Measurements from ENCODE around the gene ERLEC1.
"Not testable (repeated sequence)": the region's sequence is repeated elsewhere in the genome, so short reads cannot be mapped to it uniquely, and the experiment has no call there.

ERLEC1 gene

GRCh38 chr2:53829273-53829979, 42.6 kb downstream of the ERLEC1 start:
- DNase-seq (ENCODE audit: low read depth in 2 of 2): no peak

GRCh38 chr2:53829980-53830290, 43.1 kb downstream of the ERLEC1 start:
- DNase-seq (ENCODE audit: low read depth in 2 of 2): not testable (repeated sequence)

- no peak for DNase-seq (ENCODE audit: low read depth in 2 of 2)
These were observed 53.7 kb downstream of the ERLEC1 start for GRCh38 chr2:53840580-53840979.

- DNase-seq (ENCODE audit: low read depth in 2 of 2): not testable (repeated sequence)
These were observed 54.8 kb downstream of the ERLEC1 start for GRCh38 chr2:53841651-53842050.

- no peak for DNase-seq (ENCODE audit: low read depth in 2 of 2)
These were observed 56.0 kb downstream of the ERLEC1 start for GRCh38 chr2:53842891-53843290.

- no peak for DNase-seq (ENCODE audit: low read depth in 2 of 2)
These were observed 56.8 kb downstream of the ERLEC1 start for GRCh38 chr2:53843595-53843994.

GRCh38 chr2:53848062-53848461, 61.2 kb downstream of the ERLEC1 start:
- DNase-seq (ENCODE audit: low read depth in 2 of 2): no peak

- DNase-seq (ENCODE audit: low read depth in 2 of 2): not testable (repeated sequence)
These were observed 64.4 kb downstream of the ERLEC1 start for GRCh38 chr2:53851052-53851757.

GRCh38 chr2:53852532-53852931, 65.7 kb downstream of the ERLEC1 start:
- no peak for DNase-seq (ENCODE audit: low read depth in 2 of 2)

- DNase-seq (ENCODE audit: low read depth in 2 of 2): no peak
These were observed 67.8 kb downstream of the ERLEC1 start for GRCh38 chr2:53854678-53855077.

GRCh38 chr2:53856272-53856671, 69.4 kb downstream of the ERLEC1 start:
- no peak for DNase-seq (ENCODE audit: low read depth in 2 of 2)

GRCh38 chr2:53859206-53860181, 72.7 kb downstream of the ERLEC1 start, which contains the start of gene GPR75:
Gene GPR75 (minus strand): TSS chr2:53859967. CDS start chr2:53854756, 5,211 bp downstream.
- DNase-seq (ENCODE audit: low read depth in 2 of 2): no peak

- no peak for DNase-seq (ENCODE audit: low read depth in 2 of 2)
These were observed 75.0 kb downstream of the ERLEC1 start for GRCh38 chr2:53861824-53862223.

- no peak for DNase-seq (ENCODE audit: low read depth in 2 of 2)
These were observed 76.8 kb downstream of the ERLEC1 start for GRCh38 chr2:53863538-53864227.

GRCh38 chr2:53865264-53865663, 78.4 kb downstream of the ERLEC1 start:
- DNase-seq (ENCODE audit: low read depth in 2 of 2): no peak

GRCh38 chr2:53865962-53866361, 79.1 kb downstream of the ERLEC1 start:
- DNase-seq (ENCODE audit: low read depth in 2 of 2): no peak

GRCh38 chr2:53867169-53867568, 80.3 kb downstream of the ERLEC1 start:
- DNase-seq (ENCODE audit: low read depth in 2 of 2): no peak

GRCh38 chr2:53867773-53868172, 80.9 kb downstream of the ERLEC1 start:
- DNase-seq (ENCODE audit: low read depth in 2 of 2): no peak

Measured in fibroblast of skin of left biceps (primary cell).